Measurements from ENCODE around the gene LHX1. TPM values are rescaled to one million over a fixed set of nuclear protein-coding genes. Genes with fewer than 3 reads are reported as not detected.

The LHX1 gene
- total RNA-seq, 1 donor from 2014 or later = 44.3 TPM

DNA sequence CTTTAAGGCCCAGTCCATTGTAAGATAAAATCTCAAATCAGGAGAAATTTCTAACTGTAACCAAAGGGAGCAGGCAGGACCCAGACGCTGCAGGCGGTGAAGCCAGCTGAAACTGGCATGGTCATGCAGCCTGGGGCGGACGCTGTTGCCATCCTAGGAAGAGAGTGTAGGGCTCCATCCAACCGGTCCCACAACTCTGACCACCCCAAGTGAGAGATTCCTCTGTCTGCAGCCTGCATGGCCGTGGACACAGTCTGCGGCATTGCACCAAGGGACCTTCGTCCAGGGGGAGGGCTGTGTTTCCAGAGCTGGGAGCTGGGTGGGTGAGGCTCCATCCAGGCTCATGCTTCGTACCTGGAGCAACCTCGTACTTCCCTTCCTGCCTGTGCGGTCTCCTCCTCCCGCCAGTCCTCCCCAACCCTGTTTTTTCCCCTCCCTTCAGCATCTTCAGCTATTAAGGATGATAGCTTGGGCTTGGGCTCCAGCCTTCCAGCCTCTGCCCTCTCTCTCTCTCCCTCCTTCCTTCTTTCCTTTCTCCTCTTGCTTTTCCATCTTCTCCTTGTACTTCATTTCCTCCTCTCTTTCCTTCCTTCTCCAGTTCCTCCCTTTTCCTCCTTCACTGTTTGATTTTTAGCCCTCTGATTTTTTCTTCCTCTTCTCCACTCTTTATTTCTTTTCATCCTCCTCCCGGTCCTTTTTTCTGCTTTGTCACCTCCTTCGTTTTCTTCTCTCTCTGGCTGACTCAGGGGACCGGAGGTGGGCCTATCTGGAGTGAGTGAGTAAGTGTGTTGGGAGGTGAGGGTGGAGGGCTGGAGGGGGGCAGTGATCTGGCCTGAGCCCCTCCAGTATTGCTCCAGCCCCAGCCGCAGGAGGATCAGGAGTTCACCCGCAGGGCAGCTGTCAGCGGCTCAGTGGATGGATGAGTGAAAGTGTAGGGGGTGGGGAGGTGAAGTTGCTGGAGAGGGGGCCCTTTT lies 17.0 kb upstream of the LHX1 start:
- Histone ChIP-seq H3K36me3 (ENCODE audit: control insufficient read depth, insufficient read depth, low read length) (no peaks in the 10 kb centered on the region), H3K27me3 (ENCODE audit: control insufficient read depth, insufficient read depth, low read length) (no peaks in the 10 kb centered on the region), H3K4me3 (ENCODE audit: low read depth, low read length) (no peak overlapping the region)
- TF ChIP-seq CTCF (IDR thresholded peaks at IDR 0.05; ENCODE audit: insufficient read depth, low read length, poor library complexity, severe bottlenecking) = no peak
- peak; percentile 75 for DNase-seq (ENCODE audit: low read depth)

DNA sequence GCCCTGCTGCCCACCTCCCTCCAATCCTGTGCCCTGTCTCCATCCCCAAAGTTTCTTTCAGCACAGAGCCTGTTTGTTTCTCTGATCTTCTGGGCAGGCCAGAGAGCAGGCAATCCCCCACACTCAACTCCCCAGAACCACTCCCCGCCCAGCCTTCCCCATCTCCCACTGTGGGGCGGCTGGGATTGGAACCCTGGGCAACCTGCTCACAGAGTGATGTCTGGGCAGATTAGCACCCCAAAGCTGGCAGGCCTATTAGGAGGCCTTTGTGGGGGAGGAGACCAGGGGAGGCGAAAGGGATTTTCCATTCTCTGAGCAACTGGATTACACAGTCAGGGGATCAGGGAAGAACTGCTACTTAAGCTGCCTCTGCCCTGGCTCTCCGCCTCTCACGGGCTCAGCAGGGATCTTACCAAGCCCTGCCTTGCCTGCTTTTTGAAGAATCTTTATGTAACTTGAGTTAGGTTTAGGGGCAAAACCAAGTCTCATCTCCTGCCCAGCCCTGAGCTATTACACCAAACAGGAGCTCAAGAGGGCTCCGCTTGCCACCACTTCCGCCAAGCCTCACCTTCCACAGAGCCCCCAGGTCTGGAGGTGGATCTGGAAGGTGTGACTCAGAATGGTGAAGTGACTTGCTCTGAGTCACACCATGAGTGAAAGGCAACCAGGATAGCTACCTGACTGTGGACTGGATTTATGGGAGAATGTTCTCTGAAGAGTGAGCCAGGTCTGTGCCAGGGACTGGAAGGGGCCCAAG lies 16.0 kb upstream of the LHX1 start:
- no peak for TF ChIP-seq CTCF (IDR thresholded peaks at IDR 0.05; ENCODE audit: insufficient read depth, low read length, poor library complexity, severe bottlenecking)
- DNase-seq (ENCODE audit: low read depth) = peak; percentile 95
- Histone ChIP-seq H3K36me3 (ENCODE audit: control insufficient read depth, insufficient read depth, low read length) (no peaks in the 10 kb centered on the region), H3K4me3 (ENCODE audit: low read depth, low read length) (no peak overlapping the region), H3K27me3 (ENCODE audit: control insufficient read depth, insufficient read depth, low read length) (no peaks in the 10 kb centered on the region)

DNA sequence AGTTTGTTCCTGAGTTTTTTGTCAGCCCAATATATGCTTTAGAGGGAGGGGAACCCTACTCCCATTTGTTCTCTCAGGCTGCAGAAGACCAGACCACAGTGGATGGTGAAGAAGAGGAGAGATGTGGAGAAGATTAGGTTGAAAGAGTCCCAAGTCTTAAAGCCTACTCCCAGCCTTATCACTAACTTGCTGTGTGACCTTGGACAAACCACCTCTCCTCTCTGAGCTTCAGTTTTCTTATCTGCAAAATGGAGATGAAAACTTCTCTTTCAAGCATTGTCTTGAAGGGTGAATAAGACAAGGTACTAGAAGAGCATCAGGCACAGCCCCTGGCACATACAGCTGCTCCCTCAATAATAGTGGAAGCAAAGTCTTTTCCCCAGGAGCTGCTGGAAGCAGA lies 15.1 kb upstream of the LHX1 start:
- H3K36me3 ChIP-seq (ENCODE audit: control insufficient read depth, insufficient read depth, low read length) = no peaks in the 10 kb centered on the region
- H3K4me3 ChIP-seq (ENCODE audit: low read depth, low read length) = no peak overlapping the region
- no peak for TF ChIP-seq CTCF (IDR thresholded peaks at IDR 0.05; ENCODE audit: insufficient read depth, low read length, poor library complexity, severe bottlenecking)
- no peak for DNase-seq (ENCODE audit: low read depth)
- H3K27me3 ChIP-seq (ENCODE audit: control insufficient read depth, insufficient read depth, low read length) = no peaks in the 10 kb centered on the region

- Histone ChIP-seq H3K36me3 (ENCODE audit: control insufficient read depth, insufficient read depth, low read length) (no peaks in the 10 kb centered on the region), H3K27me3 (ENCODE audit: control insufficient read depth, insufficient read depth, low read length) (no peaks in the 10 kb centered on the region), H3K4me3 (ENCODE audit: low read depth, low read length) (no peak overlapping the region)
- no peak for DNase-seq (ENCODE audit: low read depth)
- no peak for TF ChIP-seq CTCF (IDR thresholded peaks at IDR 0.05; ENCODE audit: insufficient read depth, low read length, poor library complexity, severe bottlenecking)
Observed at GRCh38 chr17:36923814-36924221, 13.5 kb upstream of the LHX1 start.

DNA sequence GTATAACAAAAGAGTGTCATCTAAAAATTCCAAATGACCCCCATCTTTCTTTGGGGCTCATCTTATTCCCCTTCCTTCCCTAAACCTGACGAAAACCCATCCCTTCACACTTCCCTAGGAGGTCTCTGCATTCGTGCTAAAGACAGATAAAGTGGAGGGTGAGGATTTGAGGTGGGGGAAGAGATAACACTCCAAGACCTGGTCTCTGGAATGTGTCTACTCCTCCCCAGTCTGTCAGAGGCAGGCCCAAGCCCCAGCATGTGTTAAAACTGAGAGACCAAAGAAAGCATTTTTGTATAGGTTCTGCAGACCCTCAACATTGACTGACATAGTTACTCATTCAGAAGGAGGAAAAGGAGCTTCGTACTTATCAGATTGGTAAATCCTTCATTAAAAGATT lies 11.0 kb upstream of the LHX1 start:
- Histone ChIP-seq H3K27me3 (ENCODE audit: control insufficient read depth, insufficient read depth, low read length) (no peaks in the 10 kb centered on the region), H3K4me3 (ENCODE audit: low read depth, low read length) (no peak overlapping the region), H3K36me3 (ENCODE audit: control insufficient read depth, insufficient read depth, low read length) (no peaks in the 10 kb centered on the region)
- TF ChIP-seq CTCF (IDR thresholded peaks at IDR 0.05; ENCODE audit: insufficient read depth, low read length, poor library complexity, severe bottlenecking) = no peak
- no peak for DNase-seq (ENCODE audit: low read depth)
